HCT116 (cell line): Measurements from ENCODE around the gene TENT5A. TPM values are rescaled to one million over a fixed set of nuclear protein-coding genes. Genes with fewer than 3 reads are reported as not detected.

Source experiments
- ATAC-seq: fragments of 200-7000 bp; cut with Tn5 transposase; 2 replicates; pipeline ENCODE4 v1.9.1; 2020; ENCODE audit warnings: mild to moderate bottlenecking, moderate library complexity
- BruUV-seq: library from RNA; stranded (reverse); fragments of 400-500 nt; replicated peaks from 2 replicates; lab custom pipeline; 2021; lab: Mats Ljungman, UMichigan
- CTCF ChIA-PET: fragments of 300-600 bp; sonication (Branson Sonifier 250); formaldehyde crosslinking; loops from one replicate; lab custom pipeline; 2021; ENCODE audit warnings: antibody characterized with exemption; lab: Charles Lee
- POLR2A ChIA-PET: fragments of 300-600, 350-600 bp; sonication (Branson Sonifier 250); formaldehyde crosslinking; loops from one replicate; lab custom pipeline; 2021; ENCODE audit warnings: antibody characterized with exemption; lab: Charles Lee
- RAD21 ChIA-PET, 2 experiments: fragments of 300-600 bp; sonication (Branson Sonifier 250); formaldehyde crosslinking; loops; one replicate each; lab custom pipeline; 2023; ENCODE audit warnings: low total read pairs in 2 of 2; ENCODE audit not compliant: uncharacterized antibody in 2 of 2, unreplicated experiment in 2 of 2, low non-redundant PET in 1 of 2; lab: Charles Lee
- DNase-seq: peaks from one replicate; pipeline ENCODE4 v3.0.0-alpha.2; 2010; ENCODE audit warnings: low read depth, low spot score
- H2AFZ ChIP-seq: fragments of 200-600 bp; shearing (Covaris generic), sonication (generic); 2 replicates; pipeline ENCODE4 v1.6.1; 2017; ENCODE audit warnings: low read depth, mixed run types, mixed read lengths, antibody characterized with exemption, low read length; ENCODE audit not compliant: poor library complexity, severe bottlenecking
- H3K27ac ChIP-seq: 2 replicates; pipeline ENCODE4 v1.5.1; 2012; ENCODE audit warnings: low read depth, low read length
- H3K27me3 ChIP-seq: fragments of 200-600 bp; sonication (generic); 2 replicates; pipeline ENCODE4 v1.6.1; 2016; ENCODE audit warnings: mixed run types, low read length, mixed read lengths; ENCODE audit not compliant: insufficient read depth
- H3K36me3 ChIP-seq, 2 experiments: fragments of 200-500 bp in 1 of 2; fragments of 200-600 bp in 1 of 2; sonication (Bioruptor generic) in 1 of 2; sonication (generic) in 1 of 2; 2 replicates each; pipeline versions ENCODE4 v1.5.1 to v1.6.1; 2014 to 2016; ENCODE audit warnings: low read length in 2 of 2, inconsistent platforms in 1 of 2, mixed read lengths in 1 of 2, mixed run types in 1 of 2; ENCODE audit not compliant: insufficient read depth in 2 of 2, control insufficient read depth in 1 of 2
- H3K4me1 ChIP-seq, 2 experiments: fragments of 200-600 bp in 1 of 2; sonication (generic) in 1 of 2; 2 replicates each; pipeline versions ENCODE4 v1.5.1 to v1.6.1; 2012 to 2017; ENCODE audit warnings: low read length in 2 of 2, inconsistent platforms in 1 of 2, mild to moderate bottlenecking in 1 of 2, mixed read lengths in 1 of 2, mixed run types in 1 of 2, moderate library complexity in 1 of 2; ENCODE audit not compliant: insufficient read depth in 2 of 2, control insufficient read depth in 1 of 2
- H3K4me2 ChIP-seq: fragments of 200-600 bp; sonication (generic); 2 replicates; pipeline ENCODE4 v1.6.1; 2017; ENCODE audit warnings: mixed run types, low read length, mixed read lengths
- H3K4me3 ChIP-seq, 2 experiments: fragments of 200-600 bp in 1 of 2; sonication (generic) in 1 of 2; replicated peaks in 1 of 2; 2 replicates each; pipeline ENCODE4 v1.5.1; 2011 to 2016; ENCODE audit warnings: low read length in 2 of 2, control low read depth in 1 of 2, low read depth in 1 of 2, mild to moderate bottlenecking in 1 of 2, mixed read lengths in 1 of 2, mixed run types in 1 of 2
- H3K79me2 ChIP-seq: fragments of 200-600 bp; sonication (generic); 2 replicates; pipeline ENCODE4 v1.6.1; 2017; ENCODE audit warnings: mild to moderate bottlenecking, mixed run types, low read length, moderate library complexity, mixed read lengths; ENCODE audit not compliant: insufficient read depth
- H3K9ac ChIP-seq: fragments of 200-600 bp; sonication (generic); 2 replicates; pipeline ENCODE4 v1.6.1; 2016; ENCODE audit warnings: low read length, mixed read lengths
- H3K9me2 ChIP-seq: fragments of 200-600 bp; sonication (generic), shearing (Covaris generic); 2 replicates; pipeline ENCODE4 v1.6.1; 2017; ENCODE audit warnings: mixed run types, mild to moderate bottlenecking, moderate library complexity; ENCODE audit not compliant: insufficient read depth
- H3K9me3 ChIP-seq, 2 experiments: fragments of 200-500 bp in 1 of 2; fragments of 200-600 bp in 1 of 2; sonication (Bioruptor generic) in 1 of 2; sonication (generic) in 1 of 2; 2 replicates each; pipeline ENCODE4 v1.6.1; 2014 to 2017; ENCODE audit warnings: low read length in 2 of 2, mixed read lengths in 2 of 2, inconsistent platforms in 1 of 2, low read depth in 1 of 2, mild to moderate bottlenecking in 1 of 2, mixed run types in 1 of 2, moderate library complexity in 1 of 2; ENCODE audit not compliant: control insufficient read depth in 1 of 2, insufficient read depth in 1 of 2
- H4K20me1 ChIP-seq: fragments of 200-600 bp; sonication (generic), shearing (Covaris generic); 2 replicates; pipeline ENCODE4 v1.6.1; 2017; ENCODE audit warnings: mixed run types, mild to moderate bottlenecking, moderate library complexity; ENCODE audit not compliant: insufficient read depth
- CBX3 ChIP-seq: IDR thresholded peaks from 2 replicates; pipeline ENCODE4 v1.6.1; 2012; ENCODE audit warnings: low read depth
- EGR1 ChIP-seq: IDR thresholded peaks from 2 replicates; pipeline ENCODE4 v1.6.1; 2012; ENCODE audit warnings: low read depth
- ELF1 ChIP-seq: IDR thresholded peaks from 2 replicates; pipeline ENCODE4 v1.6.1; 2012; ENCODE audit warnings: low read depth, borderline replicate concordance
- EZH2 ChIP-seq: fragments of 200-600 bp; sonication (generic); IDR thresholded peaks from 2 replicates; pipeline ENCODE4 v1.6.1; 2017; ENCODE audit warnings: antibody characterized with exemption, mixed run types
- EZH2phosphoT487 ChIP-seq: fragments of 200-600 bp; IDR thresholded peaks from 2 replicates; pipeline ENCODE4 v1.6.1; 2018; ENCODE audit warnings: antibody characterized with exemption, borderline replicate concordance
- FOSL1 ChIP-seq: IDR thresholded peaks from 2 replicates; pipeline ENCODE4 v1.6.1; 2012; ENCODE audit warnings: low read depth
- POLR2A ChIP-seq: IDR thresholded peaks from 2 replicates; pipeline ENCODE4 v1.7.0; 2011; ENCODE audit warnings: borderline replicate concordance; ENCODE audit not compliant: insufficient read depth, insufficient read length; ENCODE audit errors: extremely low read depth
- POLR2AphosphoS5 ChIP-seq: IDR thresholded peaks from 2 replicates; pipeline ENCODE4 v1.6.1; 2011; ENCODE audit warnings: mild to moderate bottlenecking, low read depth, low read length, moderate library complexity
- RAD21 ChIP-seq: IDR thresholded peaks from 2 replicates; pipeline ENCODE4 v1.6.1; 2012; ENCODE audit warnings: low read depth, mild to moderate bottlenecking
- SIN3A ChIP-seq: IDR thresholded peaks from 2 replicates; pipeline ENCODE4 v1.6.1; 2012; ENCODE audit warnings: low read depth
- SP1 ChIP-seq: IDR thresholded peaks from 2 replicates; pipeline ENCODE4 v1.6.1; 2012; ENCODE audit warnings: low read depth
- SRF ChIP-seq: IDR thresholded peaks from 2 replicates; pipeline ENCODE4 v1.6.1; 2012; ENCODE audit warnings: low read depth
- TCF7L2 ChIP-seq: IDR thresholded peaks from 2 replicates; pipeline ENCODE4 v1.7.0; 2011; ENCODE audit warnings: borderline replicate concordance, inconsistent platforms; ENCODE audit not compliant: insufficient read depth, insufficient read length; ENCODE audit errors: extremely low read depth
- YY1 ChIP-seq: IDR thresholded peaks from 2 replicates; pipeline ENCODE4 v1.6.1; 2011; ENCODE audit warnings: low read length, low read depth, moderate library complexity, mild to moderate bottlenecking; ENCODE audit not compliant: insufficient replicate concordance; ENCODE audit errors: extremely low read depth
- ZFX ChIP-seq: fragments of 450-650 bp; IDR thresholded peaks from 2 replicates; pipeline ENCODE4 v1.6.1; 2017
- ZNF274 ChIP-seq: fragments of 200-500 bp; sonication (Bioruptor generic); IDR thresholded peaks from 2 replicates; pipeline ENCODE4 v1.6.1; 2014; ENCODE audit warnings: mild to moderate bottlenecking, low read depth, low read length, inconsistent platforms
- intact Hi-C: fragments of 100-400 bp; cut with micrococcal nuclease; formaldehyde crosslinking; loops from 2 replicates; pipeline ENCODE4 v1.10.0; 2022
- total RNA-seq: library from RNA; stranded (reverse); gene quantifications from one replicate; pipeline ENCODE4 v1.2.1, GENCODE V29; 2021; ENCODE audit not compliant: unreplicated experiment
- TF ChIP-seq, protein P1 (sequence below): IDR thresholded peaks from 2 replicates; pipeline ENCODE4 v1.6.1; 2011; ENCODE audit warnings: mild to moderate bottlenecking, low read length, moderate library complexity; ENCODE audit not compliant: insufficient replicate concordance; ENCODE audit errors: extremely low read depth
- TF ChIP-seq, protein P2 (sequence below): IDR thresholded peaks from 2 replicates; pipeline ENCODE4 v1.6.1; 2012

Gene TENT5A
- total RNA-seq, 1 experiment from 2014 or later: 11.2 TPM

GRCh38 chr6:81771097-81771496 is 18.6 kb upstream of the TENT5A start:
- no peak for DNase-seq
- no peaks in the 10 kb centered on the region for H3K36me3 ChIP-seq
- POLR2A ChIA-PET: no interaction called here
- H3K9ac ChIP-seq: no peak overlapping the region
- TF ChIP-seq ZNF274 (no peak), ELF1 (no peak), POLR2AphosphoS5 (no peak), EGR1 (no peak), EZH2 (no peak), POLR2A (no peak), EZH2phosphoT487 (no peak), SIN3A (no peak), SRF (no peak), SP1 (no peak), TCF7L2 (no peak), CBX3 (no peak), FOSL1 (no peak), ZFX (no peak), RAD21 (no peak), YY1 (no peak)
- TF ChIP-seq, protein P1, sequence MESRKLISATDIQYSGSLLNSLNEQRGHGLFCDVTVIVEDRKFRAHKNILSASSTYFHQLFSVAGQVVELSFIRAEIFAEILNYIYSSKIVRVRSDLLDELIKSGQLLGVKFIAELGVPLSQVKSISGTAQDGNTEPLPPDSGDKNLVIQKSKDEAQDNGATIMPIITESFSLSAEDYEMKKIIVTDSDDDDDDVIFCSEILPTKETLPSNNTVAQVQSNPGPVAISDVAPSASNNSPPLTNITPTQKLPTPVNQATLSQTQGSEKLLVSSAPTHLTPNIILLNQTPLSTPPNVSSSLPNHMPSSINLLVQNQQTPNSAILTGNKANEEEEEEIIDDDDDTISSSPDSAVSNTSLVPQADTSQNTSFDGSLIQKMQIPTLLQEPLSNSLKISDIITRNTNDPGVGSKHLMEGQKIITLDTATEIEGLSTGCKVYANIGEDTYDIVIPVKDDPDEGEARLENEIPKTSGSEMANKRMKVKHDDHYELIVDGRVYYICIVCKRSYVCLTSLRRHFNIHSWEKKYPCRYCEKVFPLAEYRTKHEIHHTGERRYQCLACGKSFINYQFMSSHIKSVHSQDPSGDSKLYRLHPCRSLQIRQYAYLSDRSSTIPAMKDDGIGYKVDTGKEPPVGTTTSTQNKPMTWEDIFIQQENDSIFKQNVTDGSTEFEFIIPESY: no peak
- TF ChIP-seq, protein P2, sequence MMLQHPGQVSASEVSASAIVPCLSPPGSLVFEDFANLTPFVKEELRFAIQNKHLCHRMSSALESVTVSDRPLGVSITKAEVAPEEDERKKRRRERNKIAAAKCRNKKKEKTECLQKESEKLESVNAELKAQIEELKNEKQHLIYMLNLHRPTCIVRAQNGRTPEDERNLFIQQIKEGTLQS: no peak
- CTCF ChIA-PET: no interaction called here
- H3K9me2 ChIP-seq: no peaks in the 10 kb centered on the region
- H3K4me3 ChIP-seq: no peak overlapping the region
- intact Hi-C loops: no loop called here
- BruUV-seq: no TSS peak
- no peaks in the 10 kb centered on the region for H4K20me1 ChIP-seq
- H3K27ac ChIP-seq: no peak overlapping the region
- H3K9me3 ChIP-seq: no peaks in the 10 kb centered on the region
- H3K4me1 ChIP-seq: no peaks in the 10 kb centered on the region; a peak in 1 of 4 replicates
- RAD21 ChIA-PET: no interaction called here
- no peak overlapping the region for H3K4me2 ChIP-seq
- no peaks in the 10 kb centered on the region for H3K27me3 ChIP-seq
- H3K79me2 ChIP-seq: no peaks in the 10 kb centered on the region
- H2AFZ ChIP-seq: no peak overlapping the region
- ATAC-seq: no peak
